Right lobe of liver (tissue), 4 donors: Measurements from ENCODE around the gene ZDHHC7.

Experiments used
- POLR2A ChIP-seq: fragments of 450-650 bp; IDR thresholded peaks from one replicate; pipeline ENCODE4 v1.6.1; 2017; ENCODE audit warnings: antibody characterized with exemption, mild to moderate bottlenecking
- TF ChIP-seq, protein P1 (sequence below), 4 donors: fragments of 200-600 bp in 3 of 4; fragments of 450-650 bp in 1 of 4; IDR thresholded peaks; one replicate each; pipeline versions ENCODE4 v1.5.1 to v1.8.0; 2016 to 2022; ENCODE audit warnings: antibody characterized with exemption in 4 of 4, mild to moderate bottlenecking in 2 of 4
- donor health status: DM: no; HTN: no; CAD: no.
- donor health status: DM: no; HTN: no; CAD: no.
- donor health status: DM: no; HTN: yes; CAD: no.

DNA sequence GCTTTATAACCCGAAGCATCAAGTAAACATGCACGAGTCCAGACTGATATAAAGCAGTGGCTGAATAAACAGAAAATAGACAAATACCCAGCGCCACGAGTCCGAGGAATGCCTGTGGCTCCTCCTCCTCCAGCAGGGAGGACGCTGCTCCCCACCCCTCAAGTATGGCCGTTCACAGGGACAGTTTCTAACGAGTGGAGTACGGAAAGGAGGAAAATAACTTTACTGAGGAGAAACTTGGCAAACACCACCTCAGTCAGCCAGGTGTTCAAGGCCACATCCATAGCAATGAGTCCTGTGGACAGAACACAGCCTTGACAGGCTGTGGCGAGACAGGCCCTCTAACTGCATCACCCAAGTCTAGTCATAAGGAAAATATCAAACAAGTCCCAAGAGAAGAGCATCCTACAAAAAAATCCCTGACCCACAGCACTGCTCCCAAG is 9.2 kb downstream of the ZDHHC7 start:
- TF ChIP-seq POLR2A = no peak
- TF ChIP-seq, protein P1, sequence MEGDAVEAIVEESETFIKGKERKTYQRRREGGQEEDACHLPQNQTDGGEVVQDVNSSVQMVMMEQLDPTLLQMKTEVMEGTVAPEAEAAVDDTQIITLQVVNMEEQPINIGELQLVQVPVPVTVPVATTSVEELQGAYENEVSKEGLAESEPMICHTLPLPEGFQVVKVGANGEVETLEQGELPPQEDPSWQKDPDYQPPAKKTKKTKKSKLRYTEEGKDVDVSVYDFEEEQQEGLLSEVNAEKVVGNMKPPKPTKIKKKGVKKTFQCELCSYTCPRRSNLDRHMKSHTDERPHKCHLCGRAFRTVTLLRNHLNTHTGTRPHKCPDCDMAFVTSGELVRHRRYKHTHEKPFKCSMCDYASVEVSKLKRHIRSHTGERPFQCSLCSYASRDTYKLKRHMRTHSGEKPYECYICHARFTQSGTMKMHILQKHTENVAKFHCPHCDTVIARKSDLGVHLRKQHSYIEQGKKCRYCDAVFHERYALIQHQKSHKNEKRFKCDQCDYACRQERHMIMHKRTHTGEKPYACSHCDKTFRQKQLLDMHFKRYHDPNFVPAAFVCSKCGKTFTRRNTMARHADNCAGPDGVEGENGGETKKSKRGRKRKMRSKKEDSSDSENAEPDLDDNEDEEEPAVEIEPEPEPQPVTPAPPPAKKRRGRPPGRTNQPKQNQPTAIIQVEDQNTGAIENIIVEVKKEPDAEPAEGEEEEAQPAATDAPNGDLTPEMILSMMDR (IDR thresholded peaks at IDR 0.05) = no peak
